Pancreas (tissue), 10 donors: ENCODE data around the gene CD2AP. TPM values are rescaled to one million over a fixed set of nuclear protein-coding genes. Genes with fewer than 3 reads are reported as not detected.

Source experiments
- ATAC-seq, 4 donors: fragments of 200-7000 bp; cut with Tn5 transposase; one replicate each; pipeline versions ENCODE4 v1.8.0 to v1.9.1; 2020; ENCODE audit warnings: mild to moderate bottlenecking in 4 of 4, moderate library complexity in 4 of 4
- DNase-seq, 6 donors: peaks; one replicate each; pipeline ENCODE4 v3.0.0-alpha.2; 2020
- FAIRE-seq: peaks from 2 replicates; lab custom pipeline; 2012; peaks lifted over from hg19 to GRCh38; lab: Jason Lieb, UNC
- H3K27ac ChIP-seq, 4 donors: fragments of 200-600 bp; sonication (generic); 1 replicate in 3 of 4; 2 replicates in 1 of 4; pipeline versions ENCODE4 v1.5.0 to v1.8.0; 2020
- H3K27me3 ChIP-seq, 4 donors: fragments of 200-600 bp; one replicate each; pipeline ENCODE4 v1.8.0; 2021
- H3K36me3 ChIP-seq, 3 donors: fragments of 200-600 bp; sonication (generic) in 1 of 3; one replicate each; pipeline versions ENCODE4 v1.5.0 to v1.8.0; 2020 to 2021
- H3K4me1 ChIP-seq, 3 donors: fragments of 200-600 bp; one replicate each; pipeline ENCODE4 v1.8.0; 2021
- H3K4me3 ChIP-seq, 4 donors: fragments of 200-600 bp; sonication (generic) in 2 of 4; one replicate each; pipeline versions ENCODE4 v1.5.0 to v1.8.0; 2020 to 2021
- H3K9me3 ChIP-seq, 4 donors: fragments of 200-600 bp; one replicate each; pipeline ENCODE4 v1.8.0; 2021
- CTCF ChIP-seq, 4 donors: fragments of 200-600 bp; sonication (generic) in 3 of 4; IDR thresholded peaks; one replicate each; pipeline versions ENCODE4 v1.5.0 to v1.8.0; 2021; ENCODE audit warnings: antibody characterized with exemption in 4 of 4
- WGBS, 2 donors: extraction: QIAGEN DNeasy Blood & Tissue Kit; methylation state at CpG; one replicate each; pipeline ENCODE4 v1.1.7; 2013; 5-methylcytosine and 5-hydroxymethylcytosine counted together
- intact Hi-C, 3 donors: fragments of 100-400 bp; cut with DNase I; formaldehyde crosslinking; loops; one replicate each; pipeline versions ENCODE4 v1.11.1 to v1.14.2; 2022
- polyA plus RNA-seq, 2 donors: library from polyadenylated mRNA; stranded (reverse); fragments of 200-250 nt; gene quantifications; one replicate each; pipeline ENCODE4 v1.2.3, GENCODE V29; 2013
- total RNA-seq, 6 donors: library from RNA; stranded (reverse); fragmentation: NEBNext Ultra II Directional in 4 of 6; extraction: Animal tissue kit (Norgen Biotek cat#: 25700) in 4 of 6; gene quantifications; one replicate each; pipeline versions ENCODE4 v1.2.1 to v1.2.4, GENCODE V29; 2021 to 2023
- donor health status: healthy with polysubstance abuse.
- donor health status: DM: no; HTN: no; CAD: no; lungs with moderate emphysema.
- donor health status: DM: no; HTN: no; CAD: no.
- donor health status: control.
- donor health status: control.
- donor health status: Bipolar disorder and iron deficiency.
- donor health status: DM: yes; HTN: yes; CAD: no.
- donor health status: DM: no; HTN: no; CAD: no.
- donor health status: DM: no; HTN: no; CAD: no.
- donor health status: DM: yes; HTN: yes; CAD: no.

CD2AP gene
- total and polyA plus RNA-seq, 8 donors: 7.6 to 38.5 (median 17.7) TPM

GRCh38 chr6:47626782-47627181 is 149.2 kb downstream of the CD2AP start:
- FAIRE-seq (no peak), ATAC-seq (no peak), DNase-seq (no peak)
- 55 to 86% methylated on average over 2 of the region's 2 CpGs for WGBS, 2 donors
- peaks cover 0 to 11% (median 2%) of the 10 kb centered on the region in 3 donors for H3K36me3 ChIP-seq
- no peak overlapping the region for H3K4me3 ChIP-seq
- no peaks in the 10 kb centered on the region for H3K9me3 ChIP-seq
- no peak for TF ChIP-seq CTCF (IDR thresholded peaks at IDR 0.05)
- H3K27me3 ChIP-seq: no peaks in the 10 kb centered on the region
- intact Hi-C loops: no loop called here
- no peak overlapping the region for H3K27ac ChIP-seq
- peaks cover 0 to 11% (median 4%) of the 10 kb centered on the region in 3 donors for H3K4me1 ChIP-seq

GRCh38 chr6:47628448-47629272 is 151.1 kb downstream of the CD2AP start:
- Histone ChIP-seq H3K4me1 (peaks cover 0 to 12% (median 5%) of the 10 kb centered on the region in 3 donors), H3K9me3 (no peaks in the 10 kb centered on the region), H3K27me3 (no peaks in the 10 kb centered on the region), H3K4me3 (no peak overlapping the region), H3K36me3 (no peaks in the 10 kb centered on the region), H3K27ac (no peak overlapping the region)
- 87 to 90% methylated on average over 7 of the region's 7 CpGs for WGBS, 2 donors
- TF ChIP-seq CTCF (IDR thresholded peaks at IDR 0.05): no peak
- FAIRE-seq (no peak), ATAC-seq (no peak), DNase-seq (no peak)
- intact Hi-C loops: no loop called here

GRCh38 chr6:47629954-47630353 is 152.4 kb downstream of the CD2AP start:
- TF ChIP-seq CTCF (IDR thresholded peaks at IDR 0.05): no peak
- Histone ChIP-seq H3K4me3 (no peak overlapping the region), H3K9me3 (no peaks in the 10 kb centered on the region), H3K27ac (no peak overlapping the region), H3K27me3 (no peaks in the 10 kb centered on the region), H3K4me1 (peaks cover 5 to 19% (median 6%) of the 10 kb centered on the region in 3 donors), H3K36me3 (no peaks in the 10 kb centered on the region)
- ATAC-seq (no peak), FAIRE-seq (no peak), DNase-seq (no peak)
- WGBS, 2 donors: 77 to 84% methylated on average over 4 of the region's 4 CpGs
- intact Hi-C loops: loop anchor here in 1 of 3 donors (5.0 to 10.0 kb wide), 2 partner anchors 105 to 147 kb away; no protein-coding TSS in a partner anchor

GRCh38 chr6:47630587-47630986 is 153.0 kb downstream of the CD2AP start:
- Histone ChIP-seq H3K27ac (no peak overlapping the region), H3K9me3 (no peaks in the 10 kb centered on the region), H3K4me3 (no peak overlapping the region), H3K36me3 (no peaks in the 10 kb centered on the region), H3K4me1 (peaks cover 5 to 19% (median 6%) of the 10 kb centered on the region in 3 donors), H3K27me3 (no peaks in the 10 kb centered on the region)
- TF ChIP-seq CTCF (IDR thresholded peaks at IDR 0.05): no peak
- DNase-seq (no peak), ATAC-seq (peak in 3 of 4 donors; percentile 36 to 51 (median 38)), FAIRE-seq (no peak)
- WGBS, 2 donors: 26 to 30% methylated on average over 3 of the region's 3 CpGs
- intact Hi-C loops: loop anchor here in 1 of 3 donors (5.0 to 10.0 kb wide), 2 partner anchors 104 to 147 kb away; no protein-coding TSS in a partner anchor
